Upper lobe of left lung (tissue), 6 donors: ENCODE results near the gene NOP9. TPM values are rescaled to one million over a fixed set of nuclear protein-coding genes. Genes with fewer than 3 reads are reported as not detected.
A peak's percentile ranks its signal among the peaks of the same experiment; 100 is the strongest.

Source experiments
- ATAC-seq, 2 donors: fragments of 200-7000 bp; cut with Tn5 transposase; one replicate each; pipeline ENCODE4 v1.9.1; 2022; ENCODE audit warnings: mild to moderate bottlenecking in 2 of 2, moderate library complexity in 2 of 2; ENCODE audit not compliant: low FRiP score in 2 of 2
- DNase-seq, 2 donors: peaks; one replicate each; pipeline ENCODE4 v3.0.0-alpha.2; 2019 to 2020
- H3K27ac ChIP-seq, 4 donors: fragments of 200-600 bp; sonication (generic); one replicate each; pipeline ENCODE4 v1.5.1; 2016 to 2019
- H3K27me3 ChIP-seq, 4 donors: fragments of 200-600 bp; sonication (generic); one replicate each; pipeline ENCODE4 v1.5.1; 2017 to 2019
- H3K36me3 ChIP-seq, 4 donors: fragments of 200-600 bp; sonication (generic); one replicate each; pipeline ENCODE4 v1.5.1; 2016 to 2019
- H3K4me1 ChIP-seq, 4 donors: fragments of 200-600 bp; sonication (generic); one replicate each; pipeline ENCODE4 v1.5.1; 2018 to 2019
- H3K4me3 ChIP-seq, 4 donors: fragments of 200-600 bp; sonication (generic); one replicate each; pipeline ENCODE4 v1.5.1; 2017 to 2019; ENCODE audit warnings: mild to moderate bottlenecking in 2 of 4, moderate library complexity in 1 of 4
- H3K9me3 ChIP-seq, 4 donors: fragments of 200-600 bp; sonication (generic); one replicate each; pipeline ENCODE4 v1.5.1; 2018 to 2019
- EP300 ChIP-seq, 4 donors: sonication (generic); formaldehyde crosslinking; IDR thresholded peaks; one replicate each; pipeline ENCODE4 v1.5.1; 2017; ENCODE audit warnings: antibody characterized with exemption in 4 of 4, control low read depth in 2 of 4
- POLR2A ChIP-seq, 4 donors: fragments of 450-650 bp; IDR thresholded peaks; one replicate each; pipeline ENCODE4 v1.5.1; 2016 to 2017; ENCODE audit warnings: antibody characterized with exemption in 4 of 4, mild to moderate bottlenecking in 2 of 4
- POLR2AphosphoS5 ChIP-seq, 2 donors: sonication (generic); formaldehyde crosslinking; IDR thresholded peaks; one replicate each; pipeline ENCODE4 v1.5.1; 2017; ENCODE audit warnings: antibody characterized with exemption in 2 of 2
- WGBS, 2 donors: methylation state at CpG; one replicate each; pipeline ENCODE4 v1.1.5; 2017 to 2018; 5-methylcytosine and 5-hydroxymethylcytosine counted together
- total RNA-seq, 6 donors: library from RNA; depleted of rRNA in 4 of 6; stranded (reverse); fragments of >200 nt in 4 of 6; gene quantifications; one replicate each; pipeline versions ENCODE4 v1.1.0 to v1.2.1, GENCODE V29; 2016 to 2021
- TF ChIP-seq, protein P1 (sequence below), 6 experiments: fragments of 450-650 bp in 4 of 6; fragments of 200-600 bp in 2 of 6; sonication (generic) in 2 of 6; IDR thresholded peaks; one replicate each; pipeline ENCODE4 v1.5.1; 2016 to 2019; ENCODE audit warnings: antibody characterized with exemption in 6 of 6
- donor health status: DM: no; HTN: no; CAD: no; lungs with moderate emphysema.
- donor health status: DM: no; HTN: yes; CAD: no; lungs with severe emphysema.

NOP9 gene
- total RNA-seq, 6 donors from 2014 or later = 13.3 to 31.4 (median 22.6) TPM

DNA sequence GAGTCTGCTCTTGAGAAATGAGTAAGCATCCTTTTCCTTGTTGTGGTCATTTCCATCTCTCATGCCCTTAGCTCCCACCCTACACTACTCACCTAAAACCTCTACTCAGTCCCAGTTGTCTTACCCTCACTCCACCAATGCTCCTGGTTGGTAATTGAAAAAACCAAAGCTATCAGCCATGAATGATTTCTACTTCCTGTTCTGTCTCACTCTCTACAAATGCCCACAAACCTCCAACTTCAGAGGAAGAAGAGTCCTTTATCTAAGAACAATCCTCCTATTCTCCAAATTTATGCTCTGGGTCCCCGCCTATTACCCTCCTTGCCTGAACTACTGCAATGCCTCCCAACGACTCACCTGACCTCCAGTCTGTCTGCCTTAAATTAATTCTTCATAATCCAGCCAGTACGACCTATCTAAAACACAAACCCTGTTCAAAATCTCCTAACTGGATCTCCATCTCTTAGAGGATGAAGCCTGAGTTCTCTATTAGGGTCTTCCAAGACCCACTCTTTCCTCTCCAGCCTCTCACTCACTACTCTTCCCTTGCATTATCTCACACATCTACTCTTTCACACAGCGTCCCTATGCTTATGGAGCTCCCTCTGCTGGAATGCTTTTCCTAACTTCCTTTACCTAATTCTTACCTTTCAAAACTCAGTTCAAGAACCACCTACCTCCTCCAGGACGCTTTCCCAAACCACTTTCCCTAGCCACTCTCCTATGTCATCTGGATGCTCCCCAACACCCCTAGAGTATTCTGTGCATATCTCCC, 2.3 kb upstream of the NOP9 start:
- H3K27me3 ChIP-seq = no peaks in the 10 kb centered on the region
- H3K36me3 ChIP-seq = peaks cover 5 to 50% (median 24%) of the 10 kb centered on the region in 4 donors
- H3K4me1 ChIP-seq = peaks cover 29 to 48% (median 34%) of the 10 kb centered on the region in 4 donors
- TF ChIP-seq, protein P1, sequence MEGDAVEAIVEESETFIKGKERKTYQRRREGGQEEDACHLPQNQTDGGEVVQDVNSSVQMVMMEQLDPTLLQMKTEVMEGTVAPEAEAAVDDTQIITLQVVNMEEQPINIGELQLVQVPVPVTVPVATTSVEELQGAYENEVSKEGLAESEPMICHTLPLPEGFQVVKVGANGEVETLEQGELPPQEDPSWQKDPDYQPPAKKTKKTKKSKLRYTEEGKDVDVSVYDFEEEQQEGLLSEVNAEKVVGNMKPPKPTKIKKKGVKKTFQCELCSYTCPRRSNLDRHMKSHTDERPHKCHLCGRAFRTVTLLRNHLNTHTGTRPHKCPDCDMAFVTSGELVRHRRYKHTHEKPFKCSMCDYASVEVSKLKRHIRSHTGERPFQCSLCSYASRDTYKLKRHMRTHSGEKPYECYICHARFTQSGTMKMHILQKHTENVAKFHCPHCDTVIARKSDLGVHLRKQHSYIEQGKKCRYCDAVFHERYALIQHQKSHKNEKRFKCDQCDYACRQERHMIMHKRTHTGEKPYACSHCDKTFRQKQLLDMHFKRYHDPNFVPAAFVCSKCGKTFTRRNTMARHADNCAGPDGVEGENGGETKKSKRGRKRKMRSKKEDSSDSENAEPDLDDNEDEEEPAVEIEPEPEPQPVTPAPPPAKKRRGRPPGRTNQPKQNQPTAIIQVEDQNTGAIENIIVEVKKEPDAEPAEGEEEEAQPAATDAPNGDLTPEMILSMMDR (IDR thresholded peaks at IDR 0.05) = peak in 3 of 6 experiments; percentile 41 to 45 (median 42)
- TF ChIP-seq POLR2AphosphoS5 (IDR thresholded peaks at IDR 0.05) (no peak), POLR2A (IDR thresholded peaks at IDR 0.05) (no peak)
- peak overlapping the region in 3 of 4 donors; percentile 39 to 67 (median 66) for H3K27ac ChIP-seq
- DNase-seq = no peak
- H3K9me3 ChIP-seq = no peaks in the 10 kb centered on the region
- 48 to 51% methylated on average over 5 of the region's 5 CpGs for whole genome bisulfite sequencing, 2 donors
- no peak overlapping the region for H3K4me3 ChIP-seq
- ATAC-seq = no peak

DNA sequence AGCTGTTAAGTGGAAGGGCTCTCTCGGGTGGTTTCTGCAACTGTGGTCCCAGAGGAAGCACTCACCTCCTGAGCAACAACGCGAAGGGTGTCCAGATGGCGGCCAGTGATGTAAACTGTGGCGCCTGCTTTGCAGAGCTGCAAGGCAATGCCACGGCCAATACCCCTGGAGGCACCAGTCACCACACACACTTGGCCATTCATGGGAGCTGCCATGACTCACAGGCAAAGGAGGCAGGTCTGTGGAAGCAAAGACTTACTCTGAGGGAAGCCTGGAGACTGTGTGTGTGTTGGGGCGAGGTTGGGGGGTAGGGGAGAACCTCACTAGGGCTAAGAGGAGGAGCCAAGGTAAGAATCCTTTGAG, 777 bp upstream of the NOP9 start:
- peak overlapping the region; percentile 77 to 92 (median 90) for H3K27ac ChIP-seq
- peak overlapping the region in 3 of 4 donors; percentile 78 to 95 (median 80) for H3K4me3 ChIP-seq
- H3K9me3 ChIP-seq = no peaks in the 10 kb centered on the region
- ATAC-seq (peak; percentile 37 to 50), DNase-seq (no peak)
- 39 to 45% methylated on average over 7 of the region's 7 CpGs for WGBS, 2 donors
- H3K27me3 ChIP-seq = no peaks in the 10 kb centered on the region
- H3K36me3 ChIP-seq = peaks cover 12 to 50% (median 33%) of the 10 kb centered on the region in 4 donors
- no peak for TF ChIP-seq EP300 (IDR thresholded peaks at IDR 0.05)
- TF ChIP-seq, protein P1 (IDR thresholded peaks at IDR 0.05) = no peak
- no peak for TF ChIP-seq POLR2A (IDR thresholded peaks at IDR 0.05)
- no peak for TF ChIP-seq POLR2AphosphoS5 (IDR thresholded peaks at IDR 0.05)
- peaks cover 29 to 48% (median 34%) of the 10 kb centered on the region in 4 donors for H3K4me1 ChIP-seq

DNA sequence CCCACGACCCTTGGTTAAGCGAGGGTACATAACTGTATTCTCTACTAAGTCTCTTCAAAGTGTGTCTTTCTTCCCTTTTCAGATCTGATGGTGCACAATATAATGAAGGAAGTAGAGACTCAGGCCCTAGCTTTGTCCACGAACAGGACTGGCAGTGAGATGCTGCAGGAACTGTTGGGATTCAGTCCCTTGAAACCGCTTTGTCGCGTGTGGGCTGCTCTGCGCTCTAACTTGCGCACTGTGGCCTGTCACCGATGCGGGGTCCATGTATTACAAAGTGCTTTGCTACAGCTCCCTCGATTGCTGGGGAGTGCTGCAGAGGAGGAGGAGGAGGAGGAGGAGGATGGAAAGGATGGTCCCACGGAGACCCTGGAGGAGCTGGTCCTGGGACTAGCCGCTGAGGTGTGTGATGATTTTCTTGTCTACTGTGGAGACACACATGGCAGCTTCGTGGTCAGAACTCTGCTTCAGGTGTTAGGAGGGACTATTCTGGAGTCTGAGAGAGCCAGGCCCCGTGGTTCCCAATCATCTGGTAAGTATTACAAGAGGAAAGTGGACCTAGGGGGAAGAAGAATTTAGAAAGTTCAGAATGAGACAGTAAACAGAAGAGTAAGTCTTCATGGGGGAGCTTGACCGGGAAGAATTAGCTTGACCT, 803 bp downstream of the NOP9 start:
- 26 to 33% methylated on average over 16 of the region's 16 CpGs for WGBS, 2 donors

DNA sequence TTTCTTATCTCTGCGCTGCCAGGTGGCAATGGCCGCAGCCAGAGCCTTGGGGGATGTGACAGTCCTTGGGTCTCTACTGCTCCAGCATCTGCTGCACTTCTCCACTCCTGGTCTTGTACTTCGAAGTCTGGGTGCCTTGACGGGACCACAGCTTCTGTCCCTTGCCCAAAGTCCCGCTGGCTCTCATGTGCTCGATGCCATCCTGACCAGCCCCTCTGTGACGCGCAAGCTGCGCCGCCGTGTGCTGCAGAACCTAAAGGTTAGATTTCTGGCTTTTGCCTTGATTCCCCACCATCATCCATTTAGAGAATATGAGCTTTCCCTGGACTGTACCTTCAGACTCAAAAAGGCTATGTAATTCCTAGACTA, 4.4 kb downstream of the NOP9 start:
- no peaks in the 10 kb centered on the region for H3K9me3 ChIP-seq
- peaks cover 21 to 36% (median 23%) of the 10 kb centered on the region in 4 donors for H3K4me1 ChIP-seq
- H3K4me3 ChIP-seq = no peak overlapping the region
- no peak overlapping the region for H3K27ac ChIP-seq
- H3K27me3 ChIP-seq = no peaks in the 10 kb centered on the region
- peaks cover 26 to 69% (median 58%) of the 10 kb centered on the region in 4 donors for H3K36me3 ChIP-seq
- TF ChIP-seq POLR2AphosphoS5 (IDR thresholded peaks at IDR 0.05) (no peak), POLR2A (IDR thresholded peaks at IDR 0.05) (no peak)
- ATAC-seq = no peak
- WGBS, 2 donors = 95 to 99% methylated on average over 11 of the region's 11 CpGs
- DNase-seq = no peak

More for the DNA sequence above, 803 bp downstream of the NOP9 start:
- no peaks in the 10 kb centered on the region for H3K27me3 ChIP-seq
- no peak for TF ChIP-seq POLR2A (IDR thresholded peaks at IDR 0.05)
- TF ChIP-seq, protein P1 (IDR thresholded peaks at IDR 0.05) = no peak
- TF ChIP-seq POLR2AphosphoS5 (IDR thresholded peaks at IDR 0.05) = no peak
- TF ChIP-seq EP300 (IDR thresholded peaks at IDR 0.05) = no peak
- H3K4me3 ChIP-seq = peak overlapping the region; percentile 68 to 95 (median 79)
- peaks cover 29 to 48% (median 34%) of the 10 kb centered on the region in 4 donors for H3K4me1 ChIP-seq
- no peaks in the 10 kb centered on the region for H3K9me3 ChIP-seq
- H3K36me3 ChIP-seq = peaks cover 23 to 54% (median 45%) of the 10 kb centered on the region in 4 donors
- H3K27ac ChIP-seq = peak overlapping the region; percentile 77 to 92 (median 90)
- ATAC-seq = no peak
- no peak for DNase-seq

DNA sequence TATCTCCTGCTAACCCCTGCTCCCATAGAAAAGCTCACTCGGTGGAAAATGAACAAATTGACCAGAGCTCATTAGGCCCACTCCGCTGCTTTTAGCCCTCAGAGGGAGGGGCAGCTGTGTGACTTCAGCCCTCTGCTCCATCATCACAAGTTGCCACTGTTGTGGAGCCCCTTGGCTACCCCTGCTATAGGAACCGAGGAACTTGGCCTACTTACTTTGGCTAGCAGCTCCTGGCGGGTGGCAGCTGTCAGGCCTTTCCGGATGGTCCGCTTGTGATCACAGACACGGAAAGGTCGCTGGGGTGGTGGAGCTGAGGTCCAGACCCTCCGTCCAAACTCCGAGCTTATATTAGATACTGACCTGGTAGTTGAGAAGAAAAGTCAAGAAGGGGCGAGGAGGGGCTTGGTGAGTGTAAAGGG, 7.5 kb downstream of the NOP9 start:
- H3K27ac ChIP-seq = no peak overlapping the region

More for the DNA sequence above, 7.5 kb downstream of the NOP9 start:
- Histone ChIP-seq H3K9me3 (no peaks in the 10 kb centered on the region), H3K4me1 (peaks cover 33 to 45% (median 42%) of the 10 kb centered on the region in 4 donors), H3K4me3 (no peak overlapping the region), H3K36me3 (peaks cover 23 to 60% (median 52%) of the 10 kb centered on the region in 4 donors), H3K27me3 (no peaks in the 10 kb centered on the region)
- ATAC-seq (no peak), DNase-seq (no peak)
- TF ChIP-seq, protein P1 (IDR thresholded peaks at IDR 0.05) = no peak
- no peak for TF ChIP-seq POLR2A (IDR thresholded peaks at IDR 0.05)
- no peak for TF ChIP-seq POLR2AphosphoS5 (IDR thresholded peaks at IDR 0.05)
- TF ChIP-seq EP300 (IDR thresholded peaks at IDR 0.05) = no peak
- WGBS, 2 donors = 79 to 86% methylated on average over 11 of the region's 11 CpGs
